IMR-90 (cell line): ENCODE results near the gene SMIM9. TPM values are rescaled to one million over a fixed set of nuclear protein-coding genes. Genes with fewer than 3 reads are reported as not detected.

Source experiments
- ATAC-seq: fragments of 200-7000 bp; cut with Tn5 transposase; 2 replicates; pipeline ENCODE4 v1.9.1; 2020; ENCODE audit warnings: low read depth, mild to moderate bottlenecking, moderate library complexity
- BruUV-seq: library from RNA; stranded (reverse); fragments of 400-500 nt; replicated peaks from 2 replicates; lab custom pipeline; 2021; lab: Mats Ljungman, UMichigan
- CTCF ChIA-PET: fragments of 300-600 bp; formaldehyde crosslinking; extraction: SDS; loops from one replicate; lab custom pipeline; 2021; ENCODE audit warnings: antibody characterized with exemption; lab: Yijun Ruan, JAX
- POLR2A ChIA-PET: fragments of 300-600 bp; sonication (Branson Sonifier 250); formaldehyde crosslinking; loops from one replicate; lab custom pipeline; 2022; ENCODE audit warnings: antibody characterized with exemption; ENCODE audit not compliant: unreplicated experiment; lab: Charles Lee
- DNase-seq: peaks from one replicate; pipeline ENCODE4 v3.0.0; 2013
- H2AFZ ChIP-seq: replicated peaks from 2 replicates; pipeline ENCODE3; 2013; ENCODE audit warnings: low read length, mild to moderate bottlenecking; ENCODE audit not compliant: poor library complexity
- H2AK5ac ChIP-seq: 2 replicates; pipeline ENCODE4 v1.6.1; 2013; ENCODE audit warnings: low read depth, low read length, inconsistent platforms
- H2AK9ac ChIP-seq: replicated peaks from 2 replicates; pipeline ENCODE3; 2013; ENCODE audit warnings: mild to moderate bottlenecking, low read depth, low read length, moderate library complexity; ENCODE audit not compliant: poor library complexity
- H2BK120ac ChIP-seq: 2 replicates; pipeline ENCODE4 v1.6.1; 2013; ENCODE audit warnings: low read depth, low read length, inconsistent platforms
- H2BK15ac ChIP-seq: 3 replicates; pipeline ENCODE4 v1.6.1; 2013; ENCODE audit warnings: low read depth, low read length, inconsistent platforms
- H2BK20ac ChIP-seq: 2 replicates; pipeline ENCODE4 v1.6.1; 2013; ENCODE audit warnings: low read depth, mild to moderate bottlenecking, inconsistent platforms, low read length, moderate library complexity
- H2BK5ac ChIP-seq: 2 replicates; pipeline ENCODE4 v1.6.1; 2013; ENCODE audit warnings: mild to moderate bottlenecking, low read depth, low read length, inconsistent platforms; ENCODE audit not compliant: poor library complexity, severe bottlenecking
- H3K14ac ChIP-seq: replicated peaks from 2 replicates; pipeline ENCODE4 v1.6.1; 2013; ENCODE audit warnings: low read depth, low read length, inconsistent platforms
- H3K18ac ChIP-seq: 2 replicates; pipeline ENCODE4 v1.6.1; 2013; ENCODE audit warnings: low read depth, low read length, control low read depth
- H3K23ac ChIP-seq: 2 replicates; pipeline ENCODE4 v1.6.1; 2013; ENCODE audit warnings: low read depth, low read length, inconsistent platforms
- H3K27ac ChIP-seq: 2 replicates; pipeline ENCODE4 v1.5.1; 2013; ENCODE audit warnings: mild to moderate bottlenecking, control low read depth, low read length; ENCODE audit not compliant: insufficient read depth
- H3K27me3 ChIP-seq: 2 replicates; pipeline ENCODE4 v1.6.1; 2013; ENCODE audit warnings: low read length; ENCODE audit not compliant: control insufficient read depth, insufficient read depth
- H3K36me3 ChIP-seq: 2 replicates; pipeline ENCODE4 v1.6.1; 2013; ENCODE audit warnings: low read length, mixed read lengths; ENCODE audit not compliant: control insufficient read depth, insufficient read depth
- H3K4ac ChIP-seq: 2 replicates; pipeline ENCODE4 v1.6.1; 2013; ENCODE audit warnings: low read depth, low read length, inconsistent platforms
- H3K4me1 ChIP-seq: 2 replicates; pipeline ENCODE4 v1.6.1; 2013; ENCODE audit warnings: low read length, mixed read lengths; ENCODE audit not compliant: control insufficient read depth, insufficient read depth
- H3K4me2 ChIP-seq: 2 replicates; pipeline ENCODE4 v1.6.1; 2013; ENCODE audit warnings: low read depth, mild to moderate bottlenecking, control low read depth, low read length, moderate library complexity
- H3K4me3 ChIP-seq: 2 replicates; pipeline ENCODE4 v1.5.1; 2013; ENCODE audit warnings: low read depth, mild to moderate bottlenecking, control low read depth, low read length, moderate library complexity; ENCODE audit not compliant: insufficient read depth
- H3K56ac ChIP-seq: 2 replicates; pipeline ENCODE4 v1.6.1; 2013; ENCODE audit warnings: low read length, inconsistent platforms; ENCODE audit not compliant: insufficient read depth; ENCODE audit errors: extremely low read depth
- H3K79me1 ChIP-seq, 2 experiments: 2 replicates each; pipeline ENCODE4 v1.6.1; 2013; ENCODE audit warnings: low read length in 2 of 2, inconsistent platforms in 1 of 2, low read depth in 1 of 2
- H3K9ac ChIP-seq: 2 replicates; pipeline ENCODE4 v1.6.1; 2013; ENCODE audit warnings: low read depth, low read length, control low read depth
- H3K9me1 ChIP-seq: 2 replicates; pipeline ENCODE4 v1.6.1; 2013; ENCODE audit warnings: low read length, inconsistent platforms; ENCODE audit not compliant: insufficient read depth
- H3K9me3 ChIP-seq: 2 replicates; pipeline ENCODE4 v1.6.1; 2013; ENCODE audit warnings: low read length; ENCODE audit not compliant: control insufficient read depth, insufficient read depth
- H4K20me1 ChIP-seq: 2 replicates; pipeline ENCODE4 v1.6.1; 2013; ENCODE audit warnings: low read length, inconsistent platforms; ENCODE audit not compliant: insufficient read depth
- H4K5ac ChIP-seq: 2 replicates; pipeline ENCODE4 v1.6.1; 2013; ENCODE audit warnings: mild to moderate bottlenecking, low read depth, low read length, control low read depth
- H4K8ac ChIP-seq, 2 experiments: 2 replicates each; pipeline ENCODE4 v1.6.1; 2013; ENCODE audit warnings: low read depth in 2 of 2, low read length in 2 of 2, control low read depth in 1 of 2, inconsistent platforms in 1 of 2
- H4K91ac ChIP-seq: 2 replicates; pipeline ENCODE4 v1.6.1; 2013; ENCODE audit warnings: low read depth, low read length, inconsistent platforms; ENCODE audit not compliant: insufficient read depth
- CEBPB ChIP-seq: IDR thresholded peaks from 2 replicates; pipeline ENCODE4 v1.6.1; 2012; ENCODE audit warnings: low read depth, low read length, improper control_type of control experiment
- MAFK ChIP-seq: IDR thresholded peaks from 2 replicates; pipeline ENCODE4 v1.6.1; 2012; ENCODE audit warnings: low read depth, low read length, improper control_type of control experiment
- NFE2L2 ChIP-seq: fragments of 150-350 bp; IDR thresholded peaks from 2 replicates; pipeline ENCODE4 v1.6.1; 2016; ENCODE audit warnings: low read depth, mild to moderate bottlenecking, low read length
- WGBS, 2 experiments: methylation state at CpG; one replicate each; pipeline versions ENCODE4 v1.1.5 to v1.1.7; 2013; ENCODE audit warnings: missing lambda C conversion rate in 2 of 2; ENCODE audit not compliant: insufficient read length in 1 of 2; ENCODE audit errors: extremely low coverage in 2 of 2; 5-methylcytosine and 5-hydroxymethylcytosine counted together
- dilution Hi-C: fragments of 300-500 bp; cut with HindIII; formaldehyde crosslinking; loops from one replicate; pipeline ENCODE4 v1.14.3; 2018; ENCODE audit warnings: low sequenced_read_pairs; ENCODE audit not compliant: unreplicated experiment
- in situ Hi-C: fragments of 300-500 bp; cut with MboI; formaldehyde crosslinking; loops from 3 replicates; pipeline ENCODE4 v1.14.3; 2019; ENCODE audit warnings: low sequenced_read_pairs, inconsistent platforms, mixed read lengths
- intact Hi-C: fragments of 100-400 bp; cut with micrococcal nuclease; formaldehyde crosslinking; loops from 2 replicates; pipeline ENCODE4 v1.10.0; 2022
- polyA plus RNA-seq, 3 experiments: library from polyadenylated mRNA; depleted of rRNA; stranded (reverse); fragments of >200 nt; gene quantifications; 2 replicates each; pipeline ENCODE4 v1.2.3, GENCODE V29; 2012; ENCODE audit warnings: low replicate concordance in 1 of 3
- total RNA-seq: library from RNA; depleted of rRNA; stranded (reverse); fragments of >200 nt; gene quantifications from 2 replicates; pipeline ENCODE4 v1.2.3, GENCODE V29; 2012

The SMIM9 gene
- total and polyA plus RNA-seq, 2 of the 4 experiments (the other 2 are of a cell fraction), result not detected

DNA sequence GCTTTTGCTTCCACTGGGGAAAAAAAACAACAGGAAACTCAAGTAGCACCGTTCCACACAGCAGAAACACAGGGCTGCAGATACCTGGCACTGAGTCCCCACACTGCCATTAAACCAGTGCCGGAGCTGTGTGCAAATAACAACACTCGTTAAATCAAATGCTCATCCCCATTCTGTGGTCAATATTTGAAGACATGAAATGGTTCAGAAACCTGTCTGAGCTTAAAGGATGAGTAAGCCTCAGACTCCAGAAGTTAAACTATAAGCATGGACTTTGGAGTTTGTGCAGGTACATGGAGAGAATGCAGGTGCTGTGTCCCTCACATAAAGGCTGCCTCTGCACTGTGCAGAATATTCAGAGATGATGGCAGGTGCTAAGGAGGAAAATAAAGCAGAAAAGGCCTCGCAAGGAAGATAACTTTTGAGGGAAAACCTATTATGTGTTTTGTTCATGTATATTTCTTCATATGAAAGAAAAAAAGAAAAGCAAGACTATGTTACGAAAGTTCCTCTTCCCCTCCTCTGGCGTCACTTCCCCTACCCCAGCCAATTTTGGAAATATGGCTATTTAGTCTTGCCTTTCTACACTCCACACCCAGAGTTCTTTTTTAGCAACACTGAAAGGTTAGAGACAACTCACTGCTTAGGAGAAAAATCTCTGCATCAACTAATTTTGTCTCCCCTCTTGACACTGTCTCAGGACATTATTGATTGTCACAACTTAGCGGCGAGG is 33.8 kb downstream of the SMIM9 start (continued):
- TF ChIP-seq NFE2L2, result no peak

DNA sequence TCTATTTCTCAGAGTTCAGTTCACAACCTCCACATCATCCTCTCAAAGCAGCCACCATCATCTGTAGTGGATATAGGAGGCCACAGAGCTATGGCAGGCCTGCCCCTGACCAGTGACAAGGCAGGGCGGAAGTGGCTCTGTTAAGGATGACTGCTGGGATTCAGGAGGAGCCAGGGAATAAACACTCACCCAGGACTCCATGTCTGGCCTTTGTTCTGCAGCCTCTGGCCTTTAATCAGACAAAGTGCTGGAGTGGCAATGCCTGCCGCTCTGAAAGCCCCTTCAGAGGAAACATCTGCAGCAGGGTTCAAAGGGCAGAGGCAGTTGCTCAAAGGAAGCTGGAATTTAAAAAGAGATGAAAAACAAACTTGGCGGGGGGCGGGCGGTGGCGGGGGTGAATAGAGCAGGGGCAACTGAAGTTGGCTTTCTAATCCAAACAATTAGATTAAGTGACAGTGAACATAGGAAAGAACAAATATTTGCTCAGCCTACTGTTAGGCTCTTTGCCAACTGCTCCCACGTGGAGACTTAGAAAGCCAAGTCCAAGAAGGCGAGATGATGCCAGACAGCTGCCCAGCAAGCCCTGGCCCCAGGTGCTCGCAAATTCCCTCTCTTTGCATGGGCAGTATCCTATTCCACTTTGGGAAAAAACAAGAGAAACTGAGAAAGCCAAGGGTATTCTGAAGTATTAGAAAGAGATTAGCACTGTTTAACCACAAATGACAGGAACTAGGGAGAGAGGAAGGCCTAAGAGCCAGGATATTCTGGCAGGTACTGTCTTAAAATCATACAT is 34.7 kb downstream of the SMIM9 start:
- H3K4me1 ChIP-seq, result peaks cover 16% of the 10 kb centered on the region
- H2BK15ac ChIP-seq, result no peak overlapping the region
- no TSS peak for BruUV-seq
- peaks cover 23 to 33% of the 10 kb centered on the region in 2 experiments for H3K79me1 ChIP-seq
- peaks cover 3% of the 10 kb centered on the region; the same call in 1 of the 2 replicates for H4K20me1 ChIP-seq
- no peaks in the 10 kb centered on the region for H3K27me3 ChIP-seq
- peak overlapping the region; percentile 53 for H3K18ac ChIP-seq
- ATAC-seq (peak; percentile 71), DNase-seq (peak; percentile 35)
- peak overlapping the region; percentile 54 for H2BK120ac ChIP-seq
- POLR2A ChIA-PET, result no interaction called here
- peak overlapping the region; percentile 64 for H2AFZ ChIP-seq
- H3K9me3 ChIP-seq, result no peaks in the 10 kb centered on the region
- no peaks in the 10 kb centered on the region for H3K36me3 ChIP-seq
- CTCF ChIA-PET, result no interaction called here
- H3K4me3 ChIP-seq, result no peak overlapping the region
- dilution Hi-C loops (no loop called here), in situ Hi-C loops (no loop called here), intact Hi-C loops (no loop called here)
- H2BK5ac ChIP-seq, result peak overlapping the region; percentile 87
- H3K4me2 ChIP-seq, result peak overlapping the region; percentile 75
- H3K23ac ChIP-seq, result peak overlapping the region; percentile 37; the same call in 1 of the 2 replicates
- H3K4ac ChIP-seq, result peak overlapping the region; percentile 67
- peak overlapping the region; percentile 22; the same call in 1 of the 2 replicates for H2BK20ac ChIP-seq
- H2AK9ac ChIP-seq, result peak overlapping the region; percentile 71
- H2AK5ac ChIP-seq, result no peak overlapping the region; the same call in 1 of the 2 replicates
- H3K56ac ChIP-seq, result peak overlapping the region; percentile 23; the same call in 1 of the 2 replicates
- peak overlapping the region; percentile 31 for H4K91ac ChIP-seq
- H3K27ac ChIP-seq, result peak overlapping the region; percentile 85
- H4K8ac ChIP-seq, result peak overlapping the region in 1 of 2 experiments; percentile 51; a peak in 1 of 4 replicates
- peak overlapping the region; percentile 32; the same call in 1 of the 2 replicates for H4K5ac ChIP-seq
- TF ChIP-seq MAFK, result no peak
- TF ChIP-seq CEBPB, result no peak
- H3K14ac ChIP-seq, result peak overlapping the region; percentile 63; the same call in 1 of the 2 replicates
- H3K9ac ChIP-seq, result no peak overlapping the region
- WGBS, 2 experiments, result 40% methylated on average over 1 of the region's 9 CpGs; no CpG with 5 or more reads in 1 of the 2 experiments
- H3K9me1 ChIP-seq, result peaks cover 3% of the 10 kb centered on the region; the same call in 1 of the 2 replicates
